GM23338 (cell line): ENCODE data around the gene CACNG7. TPM values are rescaled to one million over a fixed set of nuclear protein-coding genes. Genes with fewer than 3 reads are reported as not detected.
A peak's percentile ranks its signal among the peaks of the same experiment; 100 is the strongest.

Experiments
- ATAC-seq: fragments of 200-7000 bp; cut with Tn5 transposase; 3 replicates; pipeline ENCODE4 v1.9.1; 2020
- DNase-seq: peaks from one replicate; pipeline ENCODE4 v3.0.0-alpha.2; 2015; ENCODE audit warnings: low spot score
- H2AFZ ChIP-seq: fragments of 200-600 bp; sonication (generic); 2 replicates; pipeline ENCODE4 v1.8.0; 2016; ENCODE audit warnings: antibody characterized with exemption, mild to moderate bottlenecking, moderate library complexity
- H3F3A ChIP-seq: fragments of 200-600 bp; sonication (generic); replicated peaks from 2 replicates; pipeline ENCODE4 v1.8.0; 2017; ENCODE audit warnings: antibody characterized with exemption, mixed run types, low read depth
- H3K27ac ChIP-seq: fragments of 200-600 bp; sonication (generic); 2 replicates; pipeline ENCODE4 v1.6.1; 2016; ENCODE audit warnings: low read depth
- H3K27me3 ChIP-seq: fragments of 200-600 bp; sonication (generic); 2 replicates; pipeline ENCODE4 v1.8.0; 2016; ENCODE audit warnings: mild to moderate bottlenecking, mixed run types, moderate library complexity; ENCODE audit not compliant: insufficient read depth
- H3K36me3 ChIP-seq: fragments of 200-600 bp; sonication (generic); 2 replicates; pipeline ENCODE4 v1.8.0; 2016; ENCODE audit warnings: mild to moderate bottlenecking; ENCODE audit not compliant: insufficient read depth
- H3K4me1 ChIP-seq: fragments of 200-600 bp; sonication (generic); 2 replicates; pipeline ENCODE4 v1.8.0; 2016; ENCODE audit warnings: mild to moderate bottlenecking, moderate library complexity; ENCODE audit not compliant: insufficient read depth
- H3K4me2 ChIP-seq: fragments of 200-600 bp; sonication (generic); 2 replicates; pipeline ENCODE4 v1.7.1; 2017; ENCODE audit warnings: mixed run types
- H3K4me3 ChIP-seq: fragments of 200-600 bp; sonication (generic); 2 replicates; pipeline ENCODE4 v1.6.1; 2016; ENCODE audit warnings: mixed run types
- H3K79me2 ChIP-seq: fragments of 200-600 bp; sonication (generic); replicated peaks from 2 replicates; pipeline ENCODE4 v1.8.0; 2017; ENCODE audit warnings: mild to moderate bottlenecking; ENCODE audit not compliant: insufficient read depth
- H3K9me2 ChIP-seq: fragments of 200-600 bp; sonication (generic); 2 replicates; pipeline ENCODE4 v1.8.0; 2017; ENCODE audit not compliant: insufficient read depth
- H4K20me1 ChIP-seq: fragments of 200-600 bp; sonication (generic); replicated peaks from 2 replicates; pipeline ENCODE4 v1.8.0; 2017; ENCODE audit warnings: mild to moderate bottlenecking; ENCODE audit not compliant: insufficient read depth
- H3K27ac Mint-ChIP-seq: 2 replicates; pipeline ENCODE4 v1.8.0; 2020; ENCODE audit warnings: inconsistent platforms, mild to moderate bottlenecking, moderate library complexity, mixed read lengths
- H3K27me3 Mint-ChIP-seq: 3 replicates; pipeline ENCODE4 v1.8.0; 2022; ENCODE audit warnings: low read depth, mild to moderate bottlenecking, moderate library complexity, mixed read lengths, inconsistent platforms; ENCODE audit not compliant: insufficient read depth, poor library complexity
- H3K36me3 Mint-ChIP-seq: 3 replicates; pipeline ENCODE4 v1.8.0; 2021; ENCODE audit warnings: low read depth, mild to moderate bottlenecking, inconsistent platforms, moderate library complexity, mixed read lengths
- H3K4me1 Mint-ChIP-seq: 3 replicates; pipeline ENCODE4 v1.8.0; 2020; ENCODE audit warnings: mild to moderate bottlenecking, inconsistent platforms, mixed read lengths
- H3K4me3 Mint-ChIP-seq: 3 replicates; pipeline ENCODE4 v1.8.0; 2021; ENCODE audit warnings: moderate library complexity, mild to moderate bottlenecking, inconsistent platforms, mixed read lengths
- H3K9me3 Mint-ChIP-seq: 3 replicates; pipeline ENCODE4 v1.8.0; 2020; ENCODE audit warnings: moderate library complexity, mild to moderate bottlenecking, inconsistent platforms, mixed read lengths
- CREB1 ChIP-seq: fragments of 250-450 bp; sonication (Bioruptor Pico); IDR thresholded peaks from 2 replicates; pipeline ENCODE4 v1.5.0; 2020; ENCODE audit warnings: low read depth, mild to moderate bottlenecking, moderate library complexity
- EZH2 ChIP-seq: fragments of 200-600 bp; sonication (generic); IDR thresholded peaks from one replicate; pipeline ENCODE4 v1.8.0; 2017; ENCODE audit warnings: antibody characterized with exemption, mild to moderate bottlenecking, low read depth; ENCODE audit not compliant: unreplicated experiment
- EZH2phosphoT487 ChIP-seq: fragments of 200-600 bp; sonication (generic); IDR thresholded peaks from one replicate; pipeline ENCODE4 v1.8.1; 2018; ENCODE audit warnings: antibody characterized with exemption; ENCODE audit not compliant: unreplicated experiment
- JUNB ChIP-seq: IDR thresholded peaks from one replicate; pipeline ENCODE4 v1.6.1; 2016; ENCODE audit warnings: antibody characterized with exemption; ENCODE audit not compliant: unreplicated experiment
- NANOG ChIP-seq: IDR thresholded peaks from 2 replicates; pipeline ENCODE4 v1.6.1; 2016; ENCODE audit warnings: antibody characterized with exemption, borderline replicate concordance
- POLR2AphosphoS5 ChIP-seq: IDR thresholded peaks from 2 replicates; pipeline ENCODE4 v1.6.1; 2016; ENCODE audit warnings: antibody characterized with exemption, low read depth
- STAT1 ChIP-seq: IDR thresholded peaks from one replicate; pipeline ENCODE4 v1.6.1; 2016; ENCODE audit warnings: antibody characterized with exemption; ENCODE audit not compliant: unreplicated experiment
- ZNF331 ChIP-seq: fragments of 250-450 bp; sonication (Bioruptor Pico); IDR thresholded peaks from 2 replicates; pipeline ENCODE4 v1.5.0; 2020; ENCODE audit warnings: low read depth, mild to moderate bottlenecking, moderate library complexity
- polyA plus RNA-seq: library from polyadenylated mRNA; unstranded; fragments of >200 nt; fragmentation: Nextera tagmentation; extraction: Ambion mirVana; gene quantifications from 2 replicates; pipeline ENCODE4 v1.2.1, GENCODE V29; 2016
- total RNA-seq: library from RNA; depleted of rRNA; stranded (reverse); fragments of >200 nt; shearing (Covaris generic); gene quantifications from 2 replicates; pipeline ENCODE4 v1.2.3, GENCODE V29; 2014
- TF ChIP-seq, protein P1 (sequence below), 2 experiments: fragments of 200-600 bp in 1 of 2; sonication (generic) in 1 of 2; conservative IDR thresholded peaks; 2 replicates each; pipeline versions ENCODE4 v1.5.1 to v1.6.1; 2016 to 2017; ENCODE audit warnings: antibody characterized with exemption in 2 of 2, low read depth in 2 of 2, mild to moderate bottlenecking in 2 of 2, moderate library complexity in 1 of 2
- TF ChIP-seq, protein P2 (sequence below): IDR thresholded peaks from one replicate; pipeline ENCODE4 v1.6.1; 2018; ENCODE audit warnings: antibody characterized with exemption; ENCODE audit not compliant: unreplicated experiment
- TF ChIP-seq, protein P3 (sequence below): IDR thresholded peaks from 2 replicates; pipeline ENCODE4 v1.6.1; 2016; ENCODE audit warnings: antibody characterized with exemption

Gene CACNG7
- total and polyA plus RNA-seq, 2 experiments from 2014 or later, result 9.8 to 15.6 TPM

DNA sequence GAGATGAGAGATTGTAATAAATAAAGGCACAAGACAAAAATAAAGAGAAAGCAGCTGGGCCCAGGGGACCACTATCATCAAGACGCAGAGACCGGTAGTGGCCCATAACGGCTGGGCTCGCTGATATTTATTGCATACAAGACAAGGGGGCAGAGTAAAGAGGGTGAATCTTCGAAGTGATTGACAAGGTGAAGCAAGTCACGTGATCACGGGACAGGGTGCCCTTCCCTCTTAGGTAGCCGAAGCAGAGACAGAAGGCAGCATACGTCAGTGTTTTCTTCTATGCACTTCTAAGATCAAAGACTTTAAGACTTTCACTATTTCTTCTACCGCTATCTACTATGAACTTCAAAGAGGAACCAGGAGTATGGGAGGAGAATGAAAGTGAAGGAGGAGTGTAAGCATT, 31.7 kb upstream of the CACNG7 start:
- Histone ChIP-seq H3K4me2 (no peak overlapping the region), H3K27me3 (no peaks in the 10 kb centered on the region), H2AFZ (no peak overlapping the region), H3K36me3 (peaks cover 10% of the 10 kb centered on the region; the same call in 1 of the 2 replicates), H3K27ac (no peak overlapping the region), H3F3A (peaks cover 19% of the 10 kb centered on the region), H3K4me3 (no peak overlapping the region), H4K20me1 (peaks cover 3% of the 10 kb centered on the region; the same call in 1 of the 2 replicates), H3K4me1 (peaks cover 31% of the 10 kb centered on the region), H3K79me2 (no peaks in the 10 kb centered on the region; the same call in 1 of the 2 replicates), H3K9me2 (no peaks in the 10 kb centered on the region)
- Mint-ChIP-seq H3K36me3 (peaks cover 25% of the 10 kb centered on the region), H3K27ac (no peak overlapping the region), H3K4me1 (peaks cover 27% of the 10 kb centered on the region), H3K9me3 (no peaks in the 10 kb centered on the region), H3K27me3 (peaks cover 17% of the 10 kb centered on the region), H3K4me3 (no peak overlapping the region; the same call in 2 of the 3 replicates)
- DNase-seq (peak; percentile 34), ATAC-seq (no peak)
- TF ChIP-seq EZH2 (no peak), POLR2AphosphoS5 (no peak)

DNA sequence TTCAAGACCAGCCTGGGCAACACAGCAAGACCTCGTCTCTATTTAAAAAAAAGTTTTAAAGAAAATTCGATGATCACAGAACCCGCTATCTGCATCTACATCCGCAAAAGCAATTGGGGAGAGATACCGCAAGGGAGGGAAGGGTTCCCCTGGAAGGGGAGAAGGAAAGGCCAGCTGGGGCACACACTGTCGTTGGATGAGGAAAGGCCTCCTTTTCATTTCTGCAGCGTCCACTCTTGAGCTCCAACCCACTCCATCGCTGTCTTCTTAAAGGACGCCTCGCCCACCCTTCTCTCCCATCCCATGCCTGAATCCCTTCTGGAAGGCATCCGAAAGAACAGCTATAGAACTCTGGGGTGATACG, 30.3 kb upstream of the CACNG7 start:
- peaks cover 26% of the 10 kb centered on the region for H3K4me1 Mint-ChIP-seq
- H3K4me3 Mint-ChIP-seq, result no peak overlapping the region; the same call in 2 of the 3 replicates
- Histone ChIP-seq H3K27me3 (peaks cover 4% of the 10 kb centered on the region; the same call in 1 of the 2 replicates), H2AFZ (peak overlapping the region; percentile 15; the same call in 1 of the 2 replicates), H4K20me1 (peaks cover 3% of the 10 kb centered on the region; the same call in 1 of the 2 replicates), H3F3A (peaks cover 24% of the 10 kb centered on the region), H3K27ac (peak overlapping the region; percentile 87), H3K9me2 (no peaks in the 10 kb centered on the region), H3K4me1 (peaks cover 38% of the 10 kb centered on the region), H3K79me2 (no peaks in the 10 kb centered on the region), H3K4me3 (peak overlapping the region; percentile 65), H3K4me2 (peak overlapping the region; percentile 79), H3K36me3 (peaks cover 7% of the 10 kb centered on the region; the same call in 1 of the 2 replicates)
- peak overlapping the region; percentile 93 for H3K27ac Mint-ChIP-seq
- DNase-seq, result no peak
- peaks cover 23% of the 10 kb centered on the region for H3K27me3 Mint-ChIP-seq
- no peak for ATAC-seq
- H3K9me3 Mint-ChIP-seq, result no peaks in the 10 kb centered on the region
- H3K36me3 Mint-ChIP-seq, result peaks cover 16% of the 10 kb centered on the region
- TF ChIP-seq CREB1 (CRISPR knock-in tag) (no peak), ZNF331 (CRISPR knock-in tag) (no peak), STAT1 (no peak), JUNB (no peak), NANOG (no peak), POLR2AphosphoS5 (no peak), EZH2phosphoT487 (no peak)
- TF ChIP-seq, protein P1, sequence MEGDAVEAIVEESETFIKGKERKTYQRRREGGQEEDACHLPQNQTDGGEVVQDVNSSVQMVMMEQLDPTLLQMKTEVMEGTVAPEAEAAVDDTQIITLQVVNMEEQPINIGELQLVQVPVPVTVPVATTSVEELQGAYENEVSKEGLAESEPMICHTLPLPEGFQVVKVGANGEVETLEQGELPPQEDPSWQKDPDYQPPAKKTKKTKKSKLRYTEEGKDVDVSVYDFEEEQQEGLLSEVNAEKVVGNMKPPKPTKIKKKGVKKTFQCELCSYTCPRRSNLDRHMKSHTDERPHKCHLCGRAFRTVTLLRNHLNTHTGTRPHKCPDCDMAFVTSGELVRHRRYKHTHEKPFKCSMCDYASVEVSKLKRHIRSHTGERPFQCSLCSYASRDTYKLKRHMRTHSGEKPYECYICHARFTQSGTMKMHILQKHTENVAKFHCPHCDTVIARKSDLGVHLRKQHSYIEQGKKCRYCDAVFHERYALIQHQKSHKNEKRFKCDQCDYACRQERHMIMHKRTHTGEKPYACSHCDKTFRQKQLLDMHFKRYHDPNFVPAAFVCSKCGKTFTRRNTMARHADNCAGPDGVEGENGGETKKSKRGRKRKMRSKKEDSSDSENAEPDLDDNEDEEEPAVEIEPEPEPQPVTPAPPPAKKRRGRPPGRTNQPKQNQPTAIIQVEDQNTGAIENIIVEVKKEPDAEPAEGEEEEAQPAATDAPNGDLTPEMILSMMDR (conservative IDR thresholded peaks at IDR 0.05; ENCODE audit: low read depth in 2 of 2), result no peak
- TF ChIP-seq, protein P2, sequence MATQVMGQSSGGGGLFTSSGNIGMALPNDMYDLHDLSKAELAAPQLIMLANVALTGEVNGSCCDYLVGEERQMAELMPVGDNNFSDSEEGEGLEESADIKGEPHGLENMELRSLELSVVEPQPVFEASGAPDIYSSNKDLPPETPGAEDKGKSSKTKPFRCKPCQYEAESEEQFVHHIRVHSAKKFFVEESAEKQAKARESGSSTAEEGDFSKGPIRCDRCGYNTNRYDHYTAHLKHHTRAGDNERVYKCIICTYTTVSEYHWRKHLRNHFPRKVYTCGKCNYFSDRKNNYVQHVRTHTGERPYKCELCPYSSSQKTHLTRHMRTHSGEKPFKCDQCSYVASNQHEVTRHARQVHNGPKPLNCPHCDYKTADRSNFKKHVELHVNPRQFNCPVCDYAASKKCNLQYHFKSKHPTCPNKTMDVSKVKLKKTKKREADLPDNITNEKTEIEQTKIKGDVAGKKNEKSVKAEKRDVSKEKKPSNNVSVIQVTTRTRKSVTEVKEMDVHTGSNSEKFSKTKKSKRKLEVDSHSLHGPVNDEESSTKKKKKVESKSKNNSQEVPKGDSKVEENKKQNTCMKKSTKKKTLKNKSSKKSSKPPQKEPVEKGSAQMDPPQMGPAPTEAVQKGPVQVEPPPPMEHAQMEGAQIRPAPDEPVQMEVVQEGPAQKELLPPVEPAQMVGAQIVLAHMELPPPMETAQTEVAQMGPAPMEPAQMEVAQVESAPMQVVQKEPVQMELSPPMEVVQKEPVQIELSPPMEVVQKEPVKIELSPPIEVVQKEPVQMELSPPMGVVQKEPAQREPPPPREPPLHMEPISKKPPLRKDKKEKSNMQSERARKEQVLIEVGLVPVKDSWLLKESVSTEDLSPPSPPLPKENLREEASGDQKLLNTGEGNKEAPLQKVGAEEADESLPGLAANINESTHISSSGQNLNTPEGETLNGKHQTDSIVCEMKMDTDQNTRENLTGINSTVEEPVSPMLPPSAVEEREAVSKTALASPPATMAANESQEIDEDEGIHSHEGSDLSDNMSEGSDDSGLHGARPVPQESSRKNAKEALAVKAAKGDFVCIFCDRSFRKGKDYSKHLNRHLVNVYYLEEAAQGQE, result no peak
- TF ChIP-seq, protein P3, sequence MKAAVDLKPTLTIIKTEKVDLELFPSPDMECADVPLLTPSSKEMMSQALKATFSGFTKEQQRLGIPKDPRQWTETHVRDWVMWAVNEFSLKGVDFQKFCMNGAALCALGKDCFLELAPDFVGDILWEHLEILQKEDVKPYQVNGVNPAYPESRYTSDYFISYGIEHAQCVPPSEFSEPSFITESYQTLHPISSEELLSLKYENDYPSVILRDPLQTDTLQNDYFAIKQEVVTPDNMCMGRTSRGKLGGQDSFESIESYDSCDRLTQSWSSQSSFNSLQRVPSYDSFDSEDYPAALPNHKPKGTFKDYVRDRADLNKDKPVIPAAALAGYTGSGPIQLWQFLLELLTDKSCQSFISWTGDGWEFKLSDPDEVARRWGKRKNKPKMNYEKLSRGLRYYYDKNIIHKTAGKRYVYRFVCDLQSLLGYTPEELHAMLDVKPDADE, result no peak
